ENCODE measurements around the gene SEC11C. TPM values are rescaled to one million over a fixed set of nuclear protein-coding genes. Genes with fewer than 3 reads are reported as not detected.
A peak's percentile ranks its signal among the peaks of the same experiment; 100 is the strongest.

The SEC11C gene
- total RNA-seq: 10 to 100 TPM in 3 of 4 donors, 1 to 10 TPM in 1; 8.2 to 39.7 (median 22.1) TPM

GRCh38 chr18:59139615-59140301 is at the start of gene SEC11C:
SEC11C (plus strand) TSS chr18:59139884; CDS start chr18:59139949, 65 bp downstream.
- Histone ChIP-seq H3K27me3 (peaks cover 11% of the 10 kb centered on the region), H3K4me3 (peak within 1 kb of the TSS; percentile 48 to 91 (median 75)), H3K36me3 (no peaks in the 10 kb centered on the region), H3K27ac (peak within 1 kb of the TSS; percentile 76 to 86 (median 84)), H3K9me3 (no peaks in the 10 kb centered on the region), H3K4me1 (peaks cover 0 to 18% (median 8%) of the 10 kb centered on the region in 4 donors)
- in situ Hi-C loops (cut with MboI; ENCODE audit: low pct_ligation_motif_present in 1 of 4, low pct_unique_long_range_greater_than_20kb in 1 of 4, low sequenced_read_pairs in 3 of 4) (no loop called here), intact Hi-C loops (cut with DNase I; ENCODE audit: low total_unique reads) (no loop called here)
- 0% methylated on average over 39 of the region's 55 CpGs; no CpG with 5 or more reads in 1 of the 2 donors for WGBS, 2 donors (ENCODE audit: low coverage in 1 of 2)
- TF ChIP-seq CTCF (IDR thresholded peaks at IDR 0.05): no peak
- peak; percentile 47 for TF ChIP-seq POLR2A (IDR thresholded peaks at IDR 0.05)
- TF ChIP-seq POLR2AphosphoS5 (IDR thresholded peaks at IDR 0.05): peak; percentile 39 to 62 (median 60)
- peak; percentile 97 for DNase-seq

GRCh38 chr18:59090966-59091603 is 48.6 kb upstream of the SEC11C start:
- Histone ChIP-seq H3K27ac (no peak overlapping the region), H3K36me3 (no peaks in the 10 kb centered on the region), H3K4me3 (no peak overlapping the region), H3K4me1 (no peaks in the 10 kb centered on the region), H3K9me3 (no peaks in the 10 kb centered on the region), H3K27me3 (no peaks in the 10 kb centered on the region)
- in situ Hi-C loops (cut with MboI; ENCODE audit: low pct_ligation_motif_present in 1 of 4, low pct_unique_long_range_greater_than_20kb in 1 of 4, low sequenced_read_pairs in 3 of 4) (no loop called here), intact Hi-C loops (cut with DNase I; ENCODE audit: low total_unique reads) (no loop called here)
- TF ChIP-seq CTCF (IDR thresholded peaks at IDR 0.05) (no peak), POLR2A (IDR thresholded peaks at IDR 0.05) (no peak), EP300 (IDR thresholded peaks at IDR 0.05; ENCODE audit: low read depth) (no peak), POLR2AphosphoS5 (IDR thresholded peaks at IDR 0.05) (no peak)
- DNase-seq: no peak
- 88% methylated on average over 5 of the region's 5 CpGs; no CpG with 5 or more reads in 1 of the 2 donors for WGBS, 2 donors (ENCODE audit: low coverage in 1 of 2)

DNA sequence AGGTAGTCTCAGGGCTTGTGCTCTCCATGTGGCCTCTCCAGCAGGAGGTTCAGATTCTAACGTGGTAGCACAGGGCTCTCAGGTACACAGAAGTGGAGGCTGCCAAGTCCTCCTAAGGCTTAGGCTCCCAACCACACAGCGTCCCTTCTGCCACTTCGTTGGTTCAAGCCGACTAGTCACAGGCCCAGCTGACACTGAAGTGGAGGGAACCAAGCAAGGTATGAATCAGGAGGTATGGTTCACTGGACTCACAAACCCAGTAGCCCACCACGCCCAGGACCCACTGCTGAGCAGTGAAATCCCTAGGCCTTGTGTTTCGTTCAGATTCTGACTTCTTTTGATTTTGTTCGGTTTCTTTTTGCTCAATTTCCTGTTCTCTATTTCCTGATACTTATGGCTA is 46.0 kb upstream of the SEC11C start:
- in situ Hi-C loops (cut with MboI; ENCODE audit: low pct_ligation_motif_present in 1 of 4, low pct_unique_long_range_greater_than_20kb in 1 of 4, low sequenced_read_pairs in 3 of 4): no loop called here
- Histone ChIP-seq H3K27me3 (no peaks in the 10 kb centered on the region), H3K4me1 (no peaks in the 10 kb centered on the region), H3K9me3 (no peaks in the 10 kb centered on the region), H3K36me3 (no peaks in the 10 kb centered on the region), H3K27ac (no peak overlapping the region), H3K4me3 (no peak overlapping the region)
- DNase-seq: no peak
- no peak for TF ChIP-seq EP300 (IDR thresholded peaks at IDR 0.05; ENCODE audit: low read depth)
- no peak for TF ChIP-seq POLR2AphosphoS5 (IDR thresholded peaks at IDR 0.05)
- TF ChIP-seq CTCF (IDR thresholded peaks at IDR 0.05): no peak
- TF ChIP-seq POLR2A (IDR thresholded peaks at IDR 0.05): no peak
- 82 to 95% methylated on average over 2 to 7 of the region's 7 CpGs for WGBS, 2 donors (ENCODE audit: low coverage in 1 of 2)
- intact Hi-C loops (cut with DNase I; ENCODE audit: low total_unique reads): no loop called here

GRCh38 chr18:59094569-59094968 is 45.1 kb upstream of the SEC11C start:
- 89 to 94% methylated on average over 5 of the region's 5 CpGs for WGBS, 2 donors (ENCODE audit: low coverage in 1 of 2)
- Histone ChIP-seq H3K9me3 (no peaks in the 10 kb centered on the region), H3K36me3 (no peaks in the 10 kb centered on the region), H3K4me1 (no peaks in the 10 kb centered on the region), H3K27me3 (no peaks in the 10 kb centered on the region), H3K4me3 (no peak overlapping the region), H3K27ac (no peak overlapping the region)
- no peak for TF ChIP-seq EP300 (IDR thresholded peaks at IDR 0.05; ENCODE audit: low read depth)
- no peak for TF ChIP-seq POLR2A (IDR thresholded peaks at IDR 0.05)
- no peak for TF ChIP-seq POLR2AphosphoS5 (IDR thresholded peaks at IDR 0.05)
- TF ChIP-seq CTCF (IDR thresholded peaks at IDR 0.05): no peak
- DNase-seq: no peak
- intact Hi-C loops (cut with DNase I; ENCODE audit: low total_unique reads) (no loop called here), in situ Hi-C loops (cut with MboI; ENCODE audit: low pct_ligation_motif_present in 1 of 4, low pct_unique_long_range_greater_than_20kb in 1 of 4, low sequenced_read_pairs in 3 of 4) (no loop called here)
